Ishikawa (cell line): ENCODE measurements around the gene GFPT1.

Experiments used
- CEBPB ChIP-seq: IDR thresholded peaks from 2 replicates; pipeline ENCODE4 v1.6.1; 2012
- CREB1 ChIP-seq: IDR thresholded peaks from 2 replicates; pipeline ENCODE4 v1.6.1; 2012; ENCODE audit warnings: low read depth
- EGR1 ChIP-seq: IDR thresholded peaks from 2 replicates; pipeline ENCODE4 v1.6.1; 2012
- EP300 ChIP-seq: IDR thresholded peaks from 2 replicates; pipeline ENCODE4 v1.6.1; 2012; ENCODE audit warnings: borderline replicate concordance
- FOXM1 ChIP-seq: IDR thresholded peaks from 2 replicates; pipeline ENCODE4 v1.6.1; 2012; ENCODE audit warnings: low read depth, borderline replicate concordance
- MAX ChIP-seq: IDR thresholded peaks from 2 replicates; pipeline ENCODE4 v1.6.1; 2012
- NFIC ChIP-seq: IDR thresholded peaks from 2 replicates; pipeline ENCODE4 v1.6.1; 2012
- RAD21 ChIP-seq: IDR thresholded peaks from 2 replicates; pipeline ENCODE4 v1.6.1; 2012; ENCODE audit warnings: low read depth
- REST ChIP-seq: IDR thresholded peaks from 2 replicates; pipeline ENCODE4 v1.6.1; 2012; ENCODE audit warnings: low read depth, mild to moderate bottlenecking
- TAF1 ChIP-seq: IDR thresholded peaks from 2 replicates; pipeline ENCODE4 v1.6.1; 2012; ENCODE audit warnings: low read depth, mild to moderate bottlenecking
- TCF12 ChIP-seq: IDR thresholded peaks from 2 replicates; pipeline ENCODE4 v1.6.1; 2012; ENCODE audit warnings: low read depth
- TEAD4 ChIP-seq: IDR thresholded peaks from 2 replicates; pipeline ENCODE4 v1.6.1; 2012
- USF1 ChIP-seq: IDR thresholded peaks from 2 replicates; pipeline ENCODE4 v1.6.1; 2012
- YY1 ChIP-seq: IDR thresholded peaks from 2 replicates; pipeline ENCODE4 v1.6.1; 2012; ENCODE audit warnings: low read depth
- ZBTB7A ChIP-seq: IDR thresholded peaks from 2 replicates; pipeline ENCODE4 v1.6.1; 2012; ENCODE audit warnings: low read depth

GFPT1 gene

GRCh38 chr2:69368588-69368987 is 18.4 kb downstream of the GFPT1 start:
- TF ChIP-seq EGR1 (no peak), ZBTB7A (no peak), TEAD4 (no peak), TAF1 (no peak), MAX (no peak), EP300 (no peak), FOXM1 (no peak), NFIC (no peak), CEBPB (no peak), REST (no peak), CREB1 (no peak), YY1 (no peak), RAD21 (no peak), TCF12 (no peak), USF1 (no peak)

GRCh38 chr2:69359371-69359770 is 27.7 kb downstream of the GFPT1 start:
- TF ChIP-seq EP300 (no peak), EGR1 (no peak), ZBTB7A (no peak), NFIC (no peak), USF1 (no peak), CREB1 (no peak), TCF12 (no peak), REST (no peak), YY1 (no peak), CEBPB (no peak), TEAD4 (no peak), TAF1 (no peak)

GRCh38 chr2:69358914-69359313 is 28.1 kb downstream of the GFPT1 start:
- no peak for TF ChIP-seq TEAD4
- TF ChIP-seq CEBPB, result no peak
- TF ChIP-seq REST, result no peak
- no peak for TF ChIP-seq CREB1
- TF ChIP-seq ZBTB7A, result no peak
- no peak for TF ChIP-seq EP300
- TF ChIP-seq YY1, result no peak
- TF ChIP-seq FOXM1, result no peak
- no peak for TF ChIP-seq RAD21
- TF ChIP-seq TAF1, result no peak
- no peak for TF ChIP-seq USF1
- TF ChIP-seq NFIC, result no peak
- TF ChIP-seq MAX, result no peak
- TF ChIP-seq TCF12, result no peak
- TF ChIP-seq EGR1, result no peak

- TF ChIP-seq MAX (no peak), TEAD4 (no peak), USF1 (no peak), TAF1 (no peak)
Observed at GRCh38 chr2:69356471-69356870, 30.6 kb downstream of the GFPT1 start.
